C4-2B (cell line): ENCODE results near the gene C1QL2.

Source experiments
- H3K27ac ChIP-seq: fragments of 450-650 bp; 2 replicates; pipeline ENCODE4 v1.5.1; 2017
- CTCF ChIP-seq: fragments of 450-650 bp; conservative IDR thresholded peaks from 2 replicates; pipeline ENCODE4 v1.5.1; 2017; ENCODE audit warnings: mild to moderate bottlenecking
- ZFX ChIP-seq: fragments of 450-650 bp; IDR thresholded peaks from 2 replicates; pipeline ENCODE4 v1.6.1; 2017

C1QL2 gene

GRCh38 chr2:119137502-119137901, 21.0 kb downstream of the C1QL2 start:
- H3K27ac ChIP-seq, result no peak overlapping the region
- TF ChIP-seq ZFX, result no peak
- TF ChIP-seq CTCF, result no peak

- no peak for TF ChIP-seq CTCF
- TF ChIP-seq ZFX, result no peak
- no peak overlapping the region for H3K27ac ChIP-seq
Observed at GRCh38 chr2:119136872-119137271, 21.7 kb downstream of the C1QL2 start.

- H3K27ac ChIP-seq, result no peak overlapping the region
- TF ChIP-seq ZFX (no peak), CTCF (no peak)
Observed at GRCh38 chr2:119136093-119136492, 22.5 kb downstream of the C1QL2 start.

- no peak for TF ChIP-seq CTCF
- no peak for TF ChIP-seq ZFX
- no peak overlapping the region for H3K27ac ChIP-seq
Observed at GRCh38 chr2:119134775-119135174, 23.8 kb downstream of the C1QL2 start.

- peak; percentile 72 for TF ChIP-seq CTCF
- no peak for TF ChIP-seq ZFX
- no peak overlapping the region for H3K27ac ChIP-seq
Observed at GRCh38 chr2:119126650-119127049, 31.9 kb downstream of the C1QL2 start.

- no peak for TF ChIP-seq ZFX
- no peak for TF ChIP-seq CTCF
- no peak overlapping the region for H3K27ac ChIP-seq
Observed at GRCh38 chr2:119123389-119123788, 35.2 kb downstream of the C1QL2 start.

GRCh38 chr2:119122663-119123062, 35.9 kb downstream of the C1QL2 start:
- TF ChIP-seq ZFX (no peak), CTCF (no peak)
- H3K27ac ChIP-seq, result no peak overlapping the region
